MCF 10A (cell line): ENCODE measurements around the gene PACRGL. TPM values are rescaled to one million over a fixed set of nuclear protein-coding genes. Genes with fewer than 3 reads are reported as not detected.

Experiments used
- Bru-seq: library from RNA; stranded (reverse); fragments of 400-500 nt; gene quantifications from one replicate; lab custom pipeline; 2021; lab: Mats Ljungman, UMichigan
- BruChase-seq, 2 experiments: library from RNA; stranded (reverse); fragments of 400-500 nt; gene quantifications; one replicate each; lab custom pipeline; 2021; lab: Mats Ljungman, UMichigan
- BruUV-seq: library from RNA; stranded (reverse); fragments of 400-500 nt; replicated peaks from 2 replicates; lab custom pipeline; 2021; lab: Mats Ljungman, UMichigan
- CTCF ChIA-PET: fragments of 300-600 bp; sonication (Branson Sonifier 250); formaldehyde crosslinking; extraction: SDS; loops from one replicate; lab custom pipeline; 2021; ENCODE audit warnings: antibody characterized with exemption, inconsistent platforms; lab: Yijun Ruan, JAX
- POLR2A ChIA-PET: fragments of 300-600, 350-650 bp; sonication (Branson Sonifier 250); formaldehyde crosslinking; extraction: SDS; loops from one replicate; lab custom pipeline; 2020; ENCODE audit warnings: antibody characterized with exemption, inconsistent platforms; lab: Yijun Ruan, JAX
- DNase-seq: peaks from one replicate; pipeline ENCODE4 v3.0.0-alpha.2; 2018; ENCODE audit not compliant: unreplicated experiment
- H3K27ac Mint-ChIP-seq: one replicate; pipeline ENCODE4 v1.8.0; 2022; ENCODE audit warnings: mild to moderate bottlenecking, low read depth, mixed read lengths; ENCODE audit not compliant: unreplicated experiment
- H3K27me3 Mint-ChIP-seq: one replicate; pipeline ENCODE4 v1.8.0; 2022; ENCODE audit warnings: mixed read lengths; ENCODE audit not compliant: insufficient read depth, unreplicated experiment
- H3K36me3 Mint-ChIP-seq: one replicate; pipeline ENCODE4 v1.8.0; 2022; ENCODE audit warnings: mild to moderate bottlenecking, moderate library complexity, mixed read lengths; ENCODE audit not compliant: insufficient read depth, unreplicated experiment
- H3K4me1 Mint-ChIP-seq: one replicate; pipeline ENCODE4 v1.8.0; 2022; ENCODE audit warnings: mixed read lengths; ENCODE audit not compliant: insufficient read depth, unreplicated experiment
- H3K4me3 Mint-ChIP-seq: one replicate; pipeline ENCODE4 v1.8.0; 2022; ENCODE audit warnings: mild to moderate bottlenecking, moderate library complexity, mixed read lengths; ENCODE audit not compliant: unreplicated experiment
- H3K9me3 Mint-ChIP-seq: one replicate; pipeline ENCODE4 v1.8.0; 2022; ENCODE audit warnings: mixed read lengths; ENCODE audit not compliant: unreplicated experiment
- CTCF ChIP-seq: fragments of 200-600 bp; IDR thresholded peaks from one replicate; pipeline ENCODE4 v1.8.0; 2022; ENCODE audit warnings: antibody characterized with exemption, mild to moderate bottlenecking; ENCODE audit not compliant: unreplicated experiment
- intact Hi-C: fragments of 100-400 bp; cut with micrococcal nuclease; formaldehyde crosslinking; loops from 2 replicates; pipeline ENCODE4 v1.14.1; 2022
- long read RNA-seq: library from polyadenylated mRNA; stranded (forward); transcript quantifications from one replicate; pipeline ENCODE4 v2.0.0, GENCODE V29; 2022
- total RNA-seq: library from RNA; stranded (reverse); gene quantifications from 2 replicates; pipeline ENCODE4 v1.2.3, GENCODE V29; 2022

Gene PACRGL
- total RNA-seq (23.7 and 28.3 TPM in 2 replicates), Bru-seq, nascent RNA (percentile 82 among the genes with signal in this experiment), BruChase-seq, experiment 1, labeled RNA remaining after a 6-hour chase (percentile 81 among the genes with signal in this experiment), BruChase-seq, experiment 2, labeled RNA remaining after a 2-hour chase (percentile 87 among the genes with signal in this experiment)
- long read RNA-seq, partial matches to known transcripts: 0 of 11 reads
- long read RNA-seq, other reads (novel, unspliced or antisense): 9 of 11 reads

DNA sequence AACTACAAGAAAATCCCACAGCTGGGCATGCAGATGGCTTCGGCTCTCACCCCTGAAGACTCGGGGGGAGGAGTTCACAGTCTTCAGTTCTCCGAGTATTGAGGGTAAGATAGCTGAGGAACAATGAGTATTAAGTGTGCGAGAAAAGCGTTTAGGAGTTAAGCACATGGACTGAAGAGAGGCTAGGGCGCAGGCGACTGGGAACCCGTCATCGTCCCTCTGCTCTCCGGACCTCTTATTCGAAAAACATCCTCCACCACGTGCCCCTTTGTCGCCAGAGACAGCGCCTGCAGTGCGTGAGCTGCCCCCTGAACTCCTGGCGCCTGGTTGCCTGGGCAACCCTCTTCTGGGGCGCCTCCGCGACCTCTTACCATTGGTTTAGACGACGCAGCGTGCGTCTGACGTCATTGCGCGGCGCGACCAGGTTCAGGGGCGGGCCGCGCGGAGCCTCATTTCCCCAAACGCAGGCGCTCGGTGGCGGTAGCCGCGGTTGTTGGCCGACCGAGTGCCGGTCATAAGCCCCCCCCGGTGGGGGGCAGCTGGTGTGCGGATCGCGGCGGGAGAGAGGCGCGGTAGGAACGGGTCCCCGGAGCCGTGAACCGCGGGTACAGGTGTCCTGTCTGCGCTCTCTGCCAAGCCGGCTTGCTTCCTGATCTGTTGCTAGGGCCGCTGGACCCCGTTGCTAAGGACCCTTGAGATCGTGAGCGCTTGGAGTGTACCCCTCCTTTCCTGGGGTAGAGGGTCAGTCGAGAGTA is at the start of gene PACRGL:
Gene PACRGL, plus strand, starts transcription at position 452 of the 755 bp plus-strand sequence. CDS start 4,024 bp downstream, outside the sequence.
- peaks cover 17% of the 10 kb centered on the region for H3K4me1 Mint-ChIP-seq
- intact Hi-C loops: no loop called here
- H3K4me3 Mint-ChIP-seq: peak within 1 kb of the TSS; percentile 93
- H3K9me3 Mint-ChIP-seq: no peaks in the 10 kb centered on the region
- BruUV-seq: no TSS peak
- no peak for TF ChIP-seq CTCF
- H3K27me3 Mint-ChIP-seq: no peaks in the 10 kb centered on the region
- DNase-seq: peak; percentile 94
- ChIA-PET POLR2A (interaction anchor here (0.7 to 1.7 kb wide), 12 partner anchors 8 to 287 kb away, joined by 3 to 5 read pairs (median 3); no protein-coding TSS in a partner anchor), CTCF (interaction anchor here (0.5 to 3.2 kb wide), 6 partner anchors 13 to 1321 kb away, joined by 3 to 14 read pairs (median 3); no protein-coding TSS in a partner anchor)
- H3K27ac Mint-ChIP-seq: peak within 1 kb of the TSS; percentile 96
- H3K36me3 Mint-ChIP-seq: peaks cover 25% of the 10 kb centered on the region

DNA sequence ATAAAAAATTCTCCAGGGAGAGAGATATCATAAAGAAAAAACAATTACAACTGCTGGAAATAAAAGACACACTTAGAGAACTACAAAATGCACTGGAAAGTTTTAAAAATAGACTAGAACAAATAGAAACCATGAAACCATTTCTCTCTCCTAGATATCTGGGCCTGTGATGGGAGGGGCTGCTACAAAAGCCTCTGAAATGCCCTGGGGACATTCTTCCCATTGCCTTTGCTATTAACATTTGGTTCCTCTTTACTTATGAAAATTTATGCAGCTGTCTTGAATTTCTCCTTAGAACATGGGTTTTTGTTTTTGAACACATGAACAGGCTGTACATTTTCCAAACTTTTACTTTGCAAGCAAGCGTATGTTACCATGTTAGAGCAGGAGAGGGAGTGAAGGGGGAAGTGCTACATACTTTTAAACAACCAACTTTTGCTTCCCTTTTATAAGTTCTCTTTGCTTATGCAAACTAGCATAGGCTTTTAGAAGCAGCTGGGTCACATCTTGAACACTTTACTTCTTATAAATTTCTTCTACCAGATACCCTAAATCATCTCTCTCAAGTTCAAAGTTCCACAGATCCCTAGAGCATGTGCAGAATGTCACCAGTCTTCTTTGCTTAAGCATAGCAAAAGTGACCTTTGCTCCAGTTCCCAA is 47.9 kb upstream of the PACRGL start:
- peaks cover 8% of the 10 kb centered on the region for H3K9me3 Mint-ChIP-seq
- peaks cover 11% of the 10 kb centered on the region for H3K27me3 Mint-ChIP-seq
- peak; percentile 10 for DNase-seq
- no peak overlapping the region for H3K27ac Mint-ChIP-seq
- no peak overlapping the region for H3K4me3 Mint-ChIP-seq
- ChIA-PET CTCF (no interaction called here), POLR2A (no interaction called here)
- H3K4me1 Mint-ChIP-seq: no peaks in the 10 kb centered on the region
- H3K36me3 Mint-ChIP-seq: no peaks in the 10 kb centered on the region
- intact Hi-C loops: no loop called here
- no peak for TF ChIP-seq CTCF
- BruUV-seq: no TSS peak

GRCh38 chr4:20658456-20658855 is 41.8 kb upstream of the PACRGL start:
- Mint-ChIP-seq H3K9me3 (peaks cover 8% of the 10 kb centered on the region), H3K27me3 (peaks cover 11% of the 10 kb centered on the region), H3K36me3 (no peaks in the 10 kb centered on the region), H3K4me1 (no peaks in the 10 kb centered on the region), H3K4me3 (no peak overlapping the region), H3K27ac (no peak overlapping the region)
- BruUV-seq: no TSS peak
- intact Hi-C loops: no loop called here
- no peak for TF ChIP-seq CTCF
- ChIA-PET POLR2A (no interaction called here), CTCF (no interaction called here)
- no peak for DNase-seq

- TF ChIP-seq CTCF: no peak
- DNase-seq: peak; percentile 40
- Mint-ChIP-seq H3K4me3 (no peak overlapping the region), H3K9me3 (no peaks in the 10 kb centered on the region), H3K27ac (no peak overlapping the region), H3K36me3 (no peaks in the 10 kb centered on the region), H3K27me3 (no peaks in the 10 kb centered on the region), H3K4me1 (no peaks in the 10 kb centered on the region)
- CTCF ChIA-PET: interaction anchor here (1.3 kb wide), 1 partner anchor 12 kb away, joined by 3 read pairs; no protein-coding TSS in a partner anchor
- BruUV-seq: no TSS peak
- POLR2A ChIA-PET: no interaction called here
- intact Hi-C loops: no loop called here
These were observed 37.4 kb upstream of the PACRGL start for GRCh38 chr4:20662851-20663250.
